Upper lobe of left lung (tissue), 6 donors: ENCODE data around the gene DOCK7. TPM values are rescaled to one million over a fixed set of nuclear protein-coding genes. Genes with fewer than 3 reads are reported as not detected.

Source experiments
- ATAC-seq, 2 donors: fragments of 200-7000 bp; cut with Tn5 transposase; one replicate each; pipeline ENCODE4 v1.9.1; 2022; ENCODE audit warnings: mild to moderate bottlenecking in 2 of 2, moderate library complexity in 2 of 2; ENCODE audit not compliant: low FRiP score in 2 of 2
- DNase-seq, 2 donors: peaks; one replicate each; pipeline ENCODE4 v3.0.0-alpha.2; 2019 to 2020
- H3K27ac ChIP-seq, 4 donors: fragments of 200-600 bp; sonication (generic); one replicate each; pipeline ENCODE4 v1.5.1; 2016 to 2019
- H3K27me3 ChIP-seq, 4 donors: fragments of 200-600 bp; sonication (generic); one replicate each; pipeline ENCODE4 v1.5.1; 2017 to 2019
- H3K36me3 ChIP-seq, 4 donors: fragments of 200-600 bp; sonication (generic); one replicate each; pipeline ENCODE4 v1.5.1; 2016 to 2019
- H3K4me1 ChIP-seq, 4 donors: fragments of 200-600 bp; sonication (generic); one replicate each; pipeline ENCODE4 v1.5.1; 2018 to 2019
- H3K4me3 ChIP-seq, 4 donors: fragments of 200-600 bp; sonication (generic); one replicate each; pipeline ENCODE4 v1.5.1; 2017 to 2019; ENCODE audit warnings: mild to moderate bottlenecking in 2 of 4, moderate library complexity in 1 of 4
- H3K9me3 ChIP-seq, 4 donors: fragments of 200-600 bp; sonication (generic); one replicate each; pipeline ENCODE4 v1.5.1; 2018 to 2019
- CTCF ChIP-seq, 6 experiments: fragments of 450-650 bp in 4 of 6; fragments of 200-600 bp in 2 of 6; sonication (generic) in 2 of 6; IDR thresholded peaks; one replicate each; pipeline ENCODE4 v1.5.1; 2016 to 2019; ENCODE audit warnings: antibody characterized with exemption in 6 of 6
- EP300 ChIP-seq, 4 donors: sonication (generic); formaldehyde crosslinking; IDR thresholded peaks; one replicate each; pipeline ENCODE4 v1.5.1; 2017; ENCODE audit warnings: antibody characterized with exemption in 4 of 4, control low read depth in 2 of 4
- POLR2A ChIP-seq, 4 donors: fragments of 450-650 bp; IDR thresholded peaks; one replicate each; pipeline ENCODE4 v1.5.1; 2016 to 2017; ENCODE audit warnings: antibody characterized with exemption in 4 of 4, mild to moderate bottlenecking in 2 of 4
- POLR2AphosphoS5 ChIP-seq, 2 donors: sonication (generic); formaldehyde crosslinking; IDR thresholded peaks; one replicate each; pipeline ENCODE4 v1.5.1; 2017; ENCODE audit warnings: antibody characterized with exemption in 2 of 2
- WGBS, 2 donors: methylation state at CpG; one replicate each; pipeline ENCODE4 v1.1.5; 2017 to 2018; 5-methylcytosine and 5-hydroxymethylcytosine counted together
- total RNA-seq, 6 donors: library from RNA; depleted of rRNA in 4 of 6; stranded (reverse); fragments of >200 nt in 4 of 6; gene quantifications; one replicate each; pipeline versions ENCODE4 v1.1.0 to v1.2.1, GENCODE V29; 2016 to 2021
- donor health status: DM: no; HTN: no; CAD: no; lungs with moderate emphysema.
- donor health status: DM: no; HTN: yes; CAD: no; lungs with severe emphysema.

Gene DOCK7
- total RNA-seq, 6 donors from 2014 or later: 19.4 to 31.9 (median 26.4) TPM

- ATAC-seq: no peak
- TF ChIP-seq POLR2AphosphoS5 (IDR thresholded peaks at IDR 0.05): no peak
- TF ChIP-seq CTCF (IDR thresholded peaks at IDR 0.05): no peak
- TF ChIP-seq EP300 (IDR thresholded peaks at IDR 0.05): no peak
These were observed 221.1 kb downstream of the DOCK7 start for GRCh38 chr1:62467092-62467491.

GRCh38 chr1:62462370-62462769 is 225.8 kb downstream of the DOCK7 start:
- 82 to 85% methylated on average over 3 of the region's 3 CpGs for WGBS, 2 donors
- no peak for ATAC-seq
- TF ChIP-seq POLR2A (IDR thresholded peaks at IDR 0.05): no peak
- no peak for TF ChIP-seq POLR2AphosphoS5 (IDR thresholded peaks at IDR 0.05)
- no peak for TF ChIP-seq EP300 (IDR thresholded peaks at IDR 0.05)
- TF ChIP-seq CTCF (IDR thresholded peaks at IDR 0.05): no peak
- H3K9me3 ChIP-seq: no peaks in the 10 kb centered on the region
- H3K27me3 ChIP-seq: no peaks in the 10 kb centered on the region
- no peaks in the 10 kb centered on the region for H3K4me1 ChIP-seq
- H3K36me3 ChIP-seq: peaks cover 0 to 19% (median 2%) of the 10 kb centered on the region in 4 donors
- no peak overlapping the region for H3K27ac ChIP-seq
- H3K4me3 ChIP-seq: no peak overlapping the region
- DNase-seq: no peak

More at GRCh38 chr1:62467092-62467491, 221.1 kb downstream of the DOCK7 start:
- H3K4me3 ChIP-seq: no peak overlapping the region
- H3K27ac ChIP-seq: no peak overlapping the region
- H3K36me3 ChIP-seq: peaks cover 0 to 33% (median 12%) of the 10 kb centered on the region in 4 donors
- H3K4me1 ChIP-seq: no peaks in the 10 kb centered on the region
- H3K27me3 ChIP-seq: no peaks in the 10 kb centered on the region
- DNase-seq: no peak
- H3K9me3 ChIP-seq: peaks cover 0 to 9% (median 0%) of the 10 kb centered on the region in 4 donors

- Histone ChIP-seq H3K4me1 (no peaks in the 10 kb centered on the region), H3K27ac (no peak overlapping the region), H3K27me3 (no peaks in the 10 kb centered on the region), H3K36me3 (peaks cover 0 to 35% (median 4%) of the 10 kb centered on the region in 4 donors), H3K9me3 (no peaks in the 10 kb centered on the region), H3K4me3 (no peak overlapping the region)
- WGBS, 2 donors: 58 to 73% methylated on average over 7 of the region's 7 CpGs
- DNase-seq (no peak), ATAC-seq (no peak)
- TF ChIP-seq CTCF (IDR thresholded peaks at IDR 0.05) (no peak), EP300 (IDR thresholded peaks at IDR 0.05) (no peak), POLR2A (IDR thresholded peaks at IDR 0.05) (no peak), POLR2AphosphoS5 (IDR thresholded peaks at IDR 0.05) (no peak)
These were observed 230.2 kb downstream of the DOCK7 start for GRCh38 chr1:62457955-62458354.

- 93 to 100% methylated on average over 1 of the region's 1 CpG for WGBS, 2 donors
- Histone ChIP-seq H3K27me3 (no peaks in the 10 kb centered on the region), H3K4me3 (no peak overlapping the region), H3K36me3 (peaks cover 16 to 85% (median 35%) of the 10 kb centered on the region in 4 donors), H3K4me1 (no peaks in the 10 kb centered on the region), H3K9me3 (no peaks in the 10 kb centered on the region), H3K27ac (no peak overlapping the region)
- ATAC-seq: no peak
- DNase-seq: no peak
- no peak for TF ChIP-seq POLR2A (IDR thresholded peaks at IDR 0.05)
- TF ChIP-seq POLR2AphosphoS5 (IDR thresholded peaks at IDR 0.05): no peak
- TF ChIP-seq CTCF (IDR thresholded peaks at IDR 0.05): no peak
- no peak for TF ChIP-seq EP300 (IDR thresholded peaks at IDR 0.05)
These were observed 235.2 kb downstream of the DOCK7 start for GRCh38 chr1:62452951-62453350.

GRCh38 chr1:62450301-62450700 is 237.9 kb downstream of the DOCK7 start:
- Histone ChIP-seq H3K4me1 (no peaks in the 10 kb centered on the region), H3K9me3 (no peaks in the 10 kb centered on the region), H3K4me3 (no peak overlapping the region), H3K27ac (no peak overlapping the region), H3K36me3 (peaks cover 17 to 91% (median 50%) of the 10 kb centered on the region in 4 donors), H3K27me3 (no peaks in the 10 kb centered on the region)
- TF ChIP-seq POLR2A (IDR thresholded peaks at IDR 0.05) (no peak), CTCF (IDR thresholded peaks at IDR 0.05) (no peak), EP300 (IDR thresholded peaks at IDR 0.05) (no peak), POLR2AphosphoS5 (IDR thresholded peaks at IDR 0.05) (no peak)
- 86 to 98% methylated on average over 2 of the region's 2 CpGs for WGBS, 2 donors
- no peak for ATAC-seq
- no peak for DNase-seq
